Mesenteric fat pad (tissue), 1 donor: ENCODE results near the gene SERAC1. TPM values are rescaled to one million over a fixed set of nuclear protein-coding genes. Genes with fewer than 3 reads are reported as not detected.
"Not testable (repeated sequence)": the region's sequence is repeated elsewhere in the genome, so short reads cannot be mapped to it uniquely, and the experiment has no call there.

ENCODE experiments used
- DNase-seq: peaks from one replicate; pipeline ENCODE4 v3.0.0-alpha.2; 2020; ENCODE audit warnings: low spot score
- total RNA-seq: library from RNA; stranded (reverse); fragmentation: NEBNext Ultra II Directional; extraction: Animal tissue kit (Norgen Biotek cat#: 25700); gene quantifications from one replicate; pipeline ENCODE4 v1.2.1, GENCODE V29; 2021
- donor health status: DM: yes; HTN: yes; CAD: no.

The SERAC1 gene
- total RNA-seq, 1 donor from 2014 or later: 4.9 TPM

DNA sequence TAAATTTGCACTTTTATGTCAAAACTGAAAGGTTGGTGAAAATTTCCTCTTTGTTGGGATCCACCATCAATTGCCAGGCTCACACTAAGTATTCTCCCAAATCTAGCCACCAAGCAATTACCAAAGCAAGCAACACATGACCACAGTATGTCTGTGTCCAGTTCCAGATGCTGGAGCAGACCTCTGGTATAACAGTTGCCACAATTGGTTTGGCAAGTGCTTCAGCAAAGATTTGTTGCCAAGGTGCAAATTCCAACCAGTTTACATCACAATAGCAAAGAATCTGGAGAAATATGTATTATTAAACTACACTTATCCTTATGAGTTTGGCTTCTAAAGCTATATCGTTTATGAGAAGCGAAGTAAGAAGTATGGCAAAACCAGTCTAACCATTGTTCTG lies 6.5 kb upstream of the SERAC1 start:
- DNase-seq: no peak

DNA sequence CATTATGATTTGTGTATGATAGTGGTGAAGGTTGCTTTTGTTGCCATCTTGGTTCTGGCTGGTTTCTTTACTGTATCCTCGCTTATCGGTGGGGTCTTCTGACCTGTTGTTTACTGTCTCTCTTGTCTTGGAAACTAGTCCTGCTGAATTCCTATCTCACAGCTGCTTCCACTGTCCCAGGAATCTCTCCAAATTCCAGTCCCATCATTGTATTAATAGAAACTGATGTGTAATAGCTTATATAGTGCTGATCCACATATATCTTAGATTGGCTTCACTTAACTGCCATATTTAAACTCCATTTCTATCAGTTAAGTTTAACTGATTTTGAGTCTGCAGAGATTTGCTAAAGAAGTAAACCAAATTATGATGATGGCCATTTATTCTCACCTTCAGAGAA lies 6.0 kb upstream of the SERAC1 start:
- no peak for DNase-seq

DNA sequence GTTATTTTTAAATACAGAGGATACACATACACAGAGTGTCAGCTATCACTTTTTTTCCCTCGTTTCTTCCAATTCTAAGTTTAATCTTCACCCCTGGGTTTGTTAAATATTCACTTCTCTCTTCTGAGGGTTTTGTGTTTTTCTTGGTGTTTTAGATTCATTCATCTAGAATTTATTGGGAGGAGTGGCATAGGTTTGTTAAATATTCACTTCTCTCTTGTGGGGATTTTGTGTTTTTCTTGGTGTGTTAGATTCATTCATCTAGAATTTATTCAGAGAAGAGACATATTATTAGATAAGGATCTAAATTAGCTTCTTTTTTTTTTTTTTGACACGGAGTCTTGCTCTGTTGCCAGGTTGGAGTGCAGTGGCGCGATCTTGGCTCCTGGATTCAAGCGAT lies 3.9 kb upstream of the SERAC1 start:
- DNase-seq: no peak

DNA sequence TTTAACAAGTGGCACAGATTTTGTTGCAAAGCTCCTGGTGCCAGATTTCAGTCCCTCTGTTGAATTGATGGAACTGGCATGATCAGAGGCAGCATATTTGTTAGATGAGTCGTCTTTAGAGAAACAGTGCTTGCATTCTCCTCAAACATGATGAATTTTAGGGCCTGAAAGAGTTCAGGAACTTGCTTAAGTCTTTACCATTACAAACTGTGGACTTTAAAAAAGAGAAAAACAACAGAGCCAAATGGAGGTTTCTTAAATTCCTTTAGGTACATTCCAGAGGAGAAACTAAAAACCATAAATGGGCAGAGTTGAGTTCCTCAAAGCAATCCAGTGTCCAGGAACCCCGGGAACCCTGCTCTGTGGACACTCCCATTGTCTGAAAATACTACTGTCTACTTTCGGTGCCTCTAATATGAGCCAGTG lies 2.6 kb upstream of the SERAC1 start:
- no peak for DNase-seq

DNA sequence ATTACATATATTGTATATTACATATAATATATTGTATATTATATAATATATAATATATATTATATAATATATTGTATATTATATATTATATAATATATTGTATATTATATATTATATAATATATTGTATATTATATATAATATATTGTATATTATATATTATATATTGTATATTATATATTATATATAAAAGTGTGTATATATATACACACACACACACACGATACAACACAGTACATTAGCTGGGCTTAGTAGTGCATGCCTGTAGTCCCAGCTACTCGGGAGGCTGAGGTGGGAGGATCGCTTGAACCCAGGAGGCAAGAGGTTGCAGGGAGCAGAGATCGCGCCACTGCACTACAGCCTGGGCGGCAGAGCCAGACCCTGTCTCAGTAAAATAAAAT lies 1.6 kb upstream of the SERAC1 start:
- not testable (repeated sequence) for DNase-seq

DNA sequence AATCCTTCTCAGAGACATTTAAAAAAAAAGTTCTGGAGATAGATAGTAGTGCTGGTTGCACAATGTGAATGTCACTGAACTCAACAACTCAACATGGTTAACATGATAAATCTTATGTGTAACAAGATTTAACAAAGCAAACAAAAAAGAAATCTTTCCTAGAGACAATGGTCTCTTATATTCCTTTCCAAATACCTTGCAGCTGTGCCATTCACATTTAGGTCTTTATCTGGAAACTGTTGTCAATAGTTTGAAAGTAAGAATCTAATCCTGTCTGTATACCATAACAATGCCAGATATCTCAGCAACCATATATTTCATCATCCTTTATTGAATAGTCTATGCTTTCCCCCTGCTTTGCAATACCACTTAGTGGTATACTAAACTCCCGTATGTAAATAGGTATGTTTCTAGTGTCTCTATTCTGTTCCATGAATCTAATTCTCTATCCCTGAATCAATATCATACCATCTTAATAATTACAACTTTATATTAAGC lies 2.1 kb downstream of the SERAC1 start:
- no peak for DNase-seq

DNA sequence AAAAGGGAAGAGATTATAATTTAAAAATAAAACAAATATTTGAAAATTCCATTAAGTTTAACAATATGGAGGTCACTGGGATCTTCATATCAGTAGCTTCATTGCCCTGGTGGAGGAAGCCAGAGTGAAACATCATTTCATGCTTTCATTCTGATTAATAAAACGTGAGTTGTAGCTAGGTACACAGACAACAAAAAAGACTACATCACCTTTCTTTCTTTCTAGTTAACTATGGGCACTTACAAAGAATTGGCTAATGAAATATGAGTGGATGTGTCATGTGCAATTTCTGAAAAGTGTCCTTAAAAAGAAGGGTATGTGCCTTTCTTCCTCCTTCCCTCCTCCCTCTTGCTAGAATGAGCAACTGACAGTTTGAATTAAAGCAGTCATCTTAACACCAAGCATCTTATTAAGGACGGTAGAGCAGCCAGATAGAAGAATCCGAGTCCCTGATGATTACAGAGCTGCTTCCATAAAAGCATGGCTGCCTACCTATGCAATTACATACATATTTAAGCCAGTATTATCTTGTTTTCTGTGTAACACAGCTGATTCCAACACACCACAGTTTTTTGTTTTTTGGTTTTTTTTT lies 3.4 kb downstream of the SERAC1 start:
- DNase-seq: no peak

DNA sequence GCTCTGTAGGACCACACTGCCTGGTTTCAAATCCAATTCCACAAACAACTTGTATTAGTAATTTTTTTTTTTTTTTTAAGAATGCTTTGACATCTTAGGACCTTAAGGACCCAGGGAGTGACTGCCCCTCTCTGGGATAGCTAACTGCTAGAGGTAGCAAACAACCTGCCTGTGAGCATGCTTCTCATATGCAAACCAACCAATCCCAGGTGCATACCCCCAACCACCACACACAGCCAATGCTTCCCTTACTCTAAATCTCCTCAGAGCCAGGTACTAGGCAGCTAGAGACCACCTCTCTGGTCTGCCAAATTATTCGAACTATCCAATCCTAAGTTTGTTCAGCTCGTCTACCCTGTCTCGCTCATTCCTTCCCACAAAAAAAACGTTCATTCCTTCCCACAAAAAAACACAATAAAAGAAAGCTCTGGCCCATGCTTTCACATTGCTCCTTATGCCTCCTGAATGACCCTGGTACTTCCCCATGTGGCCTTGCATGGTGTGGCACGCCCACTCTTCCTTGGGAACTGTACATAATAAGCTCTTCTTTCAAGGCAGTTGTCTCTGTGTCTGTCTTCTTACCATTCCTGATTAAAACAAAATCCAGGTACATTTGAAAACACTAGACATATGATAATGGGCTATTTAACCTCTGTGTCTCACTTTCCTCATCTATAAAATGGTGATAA lies 6.4 kb downstream of the SERAC1 start:
- DNase-seq: no peak

DNA sequence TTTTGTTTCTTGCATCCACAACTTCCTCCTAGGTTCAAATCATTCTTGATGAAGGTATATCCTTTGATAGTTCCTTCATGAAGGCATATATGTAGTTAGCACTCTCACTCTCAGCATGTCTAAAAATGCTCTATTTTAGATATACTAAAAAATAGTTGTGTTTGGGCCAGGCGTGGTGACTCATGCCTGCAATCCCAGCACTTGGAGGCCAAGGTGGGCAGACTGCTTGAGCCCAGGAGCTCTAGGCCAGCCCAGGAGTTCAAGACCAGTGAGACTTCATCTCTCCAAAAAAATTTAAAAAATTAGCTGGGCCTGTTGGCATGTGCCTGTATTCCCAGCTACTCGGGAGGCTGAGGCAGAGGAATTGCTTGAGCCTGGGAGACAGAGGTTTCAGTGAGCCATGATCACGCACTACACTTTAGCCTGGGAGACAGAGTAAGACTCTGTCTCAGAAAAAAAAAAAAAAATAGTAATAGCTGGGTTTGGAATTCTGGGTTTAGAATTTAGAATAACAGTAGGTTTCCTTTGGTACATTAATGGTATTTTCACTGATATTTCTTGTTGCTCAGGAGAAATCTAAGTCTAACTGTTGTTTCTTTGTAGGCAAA lies 7.0 kb downstream of the SERAC1 start:
- no peak for DNase-seq

DNA sequence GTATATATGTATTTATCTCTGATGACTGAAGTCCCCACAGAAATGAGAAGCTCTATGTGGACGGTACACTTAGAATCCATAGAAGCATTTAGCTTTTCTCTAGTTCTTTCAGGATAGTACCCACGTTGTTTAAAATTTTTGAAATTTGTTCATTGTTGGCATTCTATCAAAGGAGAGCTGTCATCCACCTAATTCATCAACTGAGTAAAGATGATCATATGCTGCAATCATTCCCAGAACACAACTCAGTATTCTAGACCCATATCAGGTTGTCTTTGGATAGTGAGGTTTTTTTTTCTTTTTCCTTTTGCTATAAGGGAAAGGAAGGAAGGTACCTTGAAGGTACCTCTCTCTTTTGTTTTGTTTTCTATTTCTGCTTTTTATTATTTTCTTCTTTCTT lies 9.3 kb downstream of the SERAC1 start:
- no peak for DNase-seq

DNA sequence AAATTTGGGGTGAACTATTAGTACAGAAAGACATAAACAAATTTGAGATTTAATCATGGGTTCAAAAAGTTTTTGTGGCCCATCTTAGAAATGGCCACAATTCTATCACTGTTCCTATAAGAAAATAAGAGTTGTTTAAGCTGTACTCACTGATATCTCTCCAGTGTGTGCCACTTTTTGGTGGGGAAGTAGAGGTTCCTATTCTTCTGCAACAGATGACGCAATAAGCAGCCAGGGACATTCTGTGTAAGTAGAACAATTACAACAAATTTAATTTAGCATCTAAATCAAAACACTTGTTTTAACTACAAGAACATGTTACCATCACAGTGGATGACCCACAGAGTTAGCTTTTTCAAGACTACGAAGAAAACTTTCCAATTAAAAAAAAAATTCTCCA lies 9.9 kb downstream of the SERAC1 start:
- no peak for DNase-seq

DNA sequence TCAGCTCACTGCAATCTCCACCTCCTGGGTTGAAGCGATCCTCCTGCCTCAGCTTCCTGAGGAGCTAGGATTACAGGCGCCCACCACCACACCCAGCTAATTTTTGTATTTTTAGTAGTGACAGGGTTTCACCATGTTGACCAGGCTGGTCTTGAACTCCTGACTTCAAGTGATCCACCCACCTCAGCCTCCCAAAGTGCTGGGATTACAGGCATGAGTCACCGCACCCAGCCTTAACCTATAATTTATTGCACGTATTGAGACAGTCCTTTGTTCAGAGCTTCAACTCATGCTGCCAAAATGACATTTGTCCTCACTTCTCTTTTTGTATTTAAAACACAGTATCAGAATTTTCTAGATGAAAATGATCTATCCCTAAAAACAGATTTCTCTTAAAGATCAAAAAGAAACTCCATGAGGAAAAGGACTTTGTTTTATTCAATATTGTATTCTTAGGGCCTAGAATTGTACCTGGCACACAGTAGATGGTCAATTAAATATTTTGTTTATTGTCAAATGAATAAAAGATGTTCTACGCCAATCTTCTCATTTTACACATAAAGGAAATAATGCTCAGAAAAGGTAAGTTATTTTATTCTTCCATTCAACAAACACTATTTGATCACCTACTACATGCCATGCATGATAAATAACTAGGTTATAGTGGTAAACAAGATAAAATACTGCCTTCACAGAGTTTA lies 10.8 kb downstream of the SERAC1 start:
- no peak for DNase-seq

DNA sequence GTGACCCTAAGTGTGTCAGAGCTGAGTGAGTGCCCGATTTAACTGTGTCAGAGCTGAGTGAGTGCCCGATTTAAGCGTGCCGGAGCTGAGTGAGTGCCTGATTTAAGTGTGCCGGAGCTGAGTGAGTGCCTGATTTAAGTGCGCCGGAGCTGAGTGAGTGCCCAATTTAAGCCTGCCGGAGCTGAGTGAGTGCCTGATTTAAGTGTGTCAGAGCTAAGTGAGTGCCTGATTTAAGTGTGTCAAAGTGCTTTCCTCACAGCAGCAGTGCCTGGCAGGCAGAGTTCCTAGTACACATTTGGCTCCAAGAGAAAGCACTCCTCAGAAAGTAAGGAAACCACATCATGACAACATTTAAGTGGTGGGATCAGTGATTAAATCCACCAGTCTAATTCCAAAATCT lies 13.2 kb downstream of the SERAC1 start:
- DNase-seq: no peak

DNA sequence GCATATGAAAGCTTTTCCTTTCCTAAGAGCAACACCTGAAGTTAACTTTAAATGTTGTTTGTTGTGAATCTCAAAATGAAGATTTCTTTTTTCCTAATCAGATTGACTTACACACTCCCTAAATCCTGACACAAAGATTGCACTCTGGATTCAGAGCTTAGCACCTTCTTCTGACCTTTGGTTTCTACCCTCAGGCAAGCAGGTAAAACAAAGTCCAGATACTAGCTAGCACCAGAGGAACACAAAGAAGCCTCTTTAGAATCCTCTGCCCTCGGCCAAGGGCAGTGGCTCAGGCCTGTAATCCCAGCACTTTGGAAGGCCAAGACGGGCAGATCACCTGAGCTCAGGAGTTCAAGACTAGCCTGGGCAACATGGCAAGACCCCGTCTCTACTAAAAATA lies 14.5 kb downstream of the SERAC1 start:
- no peak for DNase-seq

DNA sequence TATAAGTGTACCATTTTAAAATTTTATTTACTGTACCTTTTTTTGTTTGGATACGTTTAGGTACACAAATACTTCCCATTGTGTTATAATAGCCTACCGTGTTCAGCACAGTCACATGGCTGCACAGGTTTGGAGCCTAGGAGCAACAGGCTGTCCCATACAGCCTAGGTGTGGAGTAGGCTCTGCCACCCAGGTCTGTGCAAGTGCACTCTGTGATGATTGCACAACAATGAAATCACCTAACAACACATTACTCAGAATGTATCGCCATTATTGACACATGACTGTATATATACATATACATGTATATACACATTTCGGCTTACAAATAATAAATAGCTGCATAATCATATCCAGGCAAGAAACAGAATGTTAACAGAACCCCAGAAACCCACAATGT lies 15.4 kb downstream of the SERAC1 start:
- DNase-seq: no peak

DNA sequence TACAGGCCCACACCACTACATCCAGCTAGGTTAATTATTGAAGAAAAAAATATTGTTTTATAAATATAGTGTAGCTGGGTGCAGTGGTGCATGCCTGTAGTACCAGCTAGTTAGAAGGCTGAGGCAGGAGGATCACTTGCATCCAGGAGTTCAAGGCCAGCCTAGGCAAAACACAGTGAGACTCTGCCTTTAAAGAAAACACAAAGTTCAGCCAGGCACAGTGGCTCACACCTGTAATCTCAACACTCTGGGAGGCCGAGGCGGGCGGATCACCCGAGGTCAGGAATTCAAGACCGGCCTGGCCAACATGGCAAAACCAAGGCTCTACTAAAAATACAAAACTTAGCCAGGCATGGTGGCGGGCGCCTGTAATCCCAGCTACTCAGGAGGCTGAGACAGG lies 16.0 kb downstream of the SERAC1 start:
- DNase-seq: not testable (repeated sequence)

DNA sequence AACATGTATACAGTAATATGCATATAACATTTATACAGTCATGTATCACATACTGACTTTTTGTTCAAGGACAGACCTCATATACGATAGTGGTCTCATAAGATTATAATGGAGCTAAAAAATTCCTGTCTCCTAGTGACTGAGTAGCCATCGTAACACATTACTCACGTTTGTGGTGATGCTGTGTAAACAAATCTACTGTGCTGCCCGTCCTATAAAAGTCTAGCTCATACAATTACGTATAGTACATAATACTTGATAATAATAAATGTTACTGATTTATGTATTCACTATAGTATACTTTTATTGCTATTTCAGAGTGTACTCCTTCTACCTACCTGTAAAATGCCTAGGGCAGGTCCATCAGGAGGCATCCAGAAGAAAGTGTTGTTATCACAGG lies 17.4 kb downstream of the SERAC1 start:
- DNase-seq: no peak

DNA sequence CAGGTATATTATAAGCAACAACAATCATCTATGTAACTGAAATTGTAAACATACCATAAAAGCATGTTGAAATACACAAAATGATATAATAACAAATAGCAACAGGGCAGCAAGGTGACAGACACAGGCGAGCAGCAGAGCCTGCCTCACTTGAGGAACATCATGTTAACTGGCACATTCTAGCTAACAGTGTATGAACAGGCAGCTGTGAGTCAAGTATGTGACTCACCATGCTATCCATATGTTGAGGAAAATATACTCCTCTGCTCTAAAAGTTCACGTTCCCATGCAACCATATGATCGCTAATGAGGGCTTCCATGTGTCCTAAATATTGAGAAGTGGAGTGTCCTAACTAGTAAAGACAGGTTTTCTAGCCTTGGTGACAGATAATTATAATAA lies 18.4 kb downstream of the SERAC1 start:
- no peak for DNase-seq

DNA sequence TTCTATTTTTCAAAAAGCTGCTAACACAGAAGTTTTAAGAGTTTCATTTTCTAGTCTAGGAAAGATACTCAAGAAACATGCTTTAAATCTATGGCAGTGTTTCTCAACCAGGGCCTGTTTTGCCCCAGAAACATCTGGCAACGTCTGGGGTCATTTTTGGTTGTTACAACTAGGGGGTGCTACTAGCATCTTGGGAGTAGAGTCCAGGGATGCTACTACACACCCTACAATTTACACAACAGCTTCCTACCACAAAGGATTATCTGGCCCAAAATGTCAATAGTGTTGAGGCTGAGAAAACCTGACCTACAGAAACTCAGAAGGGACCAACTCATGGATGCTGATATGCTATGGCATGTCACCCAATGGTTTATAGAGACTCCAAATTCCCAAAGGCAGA lies 24.4 kb downstream of the SERAC1 start:
- no peak for DNase-seq

DNA sequence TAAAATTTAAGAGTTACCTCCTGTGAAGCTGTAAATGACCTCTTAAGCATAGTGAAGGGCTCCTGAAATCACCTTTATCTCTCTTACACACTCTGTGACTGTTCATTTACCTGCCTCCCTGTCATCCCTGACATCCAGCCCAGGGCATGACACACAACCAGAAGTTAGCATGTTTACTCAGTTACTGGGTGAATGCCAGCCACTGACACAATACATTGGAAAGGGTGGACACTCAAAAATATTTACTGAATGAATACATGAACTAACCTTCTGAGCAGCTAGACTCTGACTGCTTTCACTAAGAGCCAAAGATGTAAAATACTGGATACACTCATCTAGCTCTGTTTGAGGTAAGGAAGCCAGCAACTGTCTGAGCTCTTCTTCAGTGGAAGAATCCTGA lies 25.3 kb downstream of the SERAC1 start:
- no peak for DNase-seq

DNA sequence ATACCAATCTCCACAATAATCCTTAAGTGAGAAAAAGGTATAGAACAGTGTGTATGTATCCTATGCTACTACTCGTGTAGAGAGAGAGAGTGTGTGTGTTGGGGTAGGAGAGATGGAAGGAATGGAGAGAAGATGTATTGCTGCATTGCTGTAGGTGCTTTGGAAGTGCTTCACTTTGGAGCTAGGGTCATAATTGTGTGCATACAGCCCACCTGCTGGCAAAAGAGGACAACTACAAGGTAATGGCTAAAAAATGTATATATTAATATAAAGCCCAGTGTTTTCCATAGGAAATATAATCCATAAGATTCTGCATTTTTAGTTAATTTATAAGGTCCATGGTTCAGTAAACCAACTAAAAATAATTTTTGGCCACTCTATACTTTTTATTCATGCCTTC lies 36.1 kb downstream of the SERAC1 start:
- DNase-seq: no peak

DNA sequence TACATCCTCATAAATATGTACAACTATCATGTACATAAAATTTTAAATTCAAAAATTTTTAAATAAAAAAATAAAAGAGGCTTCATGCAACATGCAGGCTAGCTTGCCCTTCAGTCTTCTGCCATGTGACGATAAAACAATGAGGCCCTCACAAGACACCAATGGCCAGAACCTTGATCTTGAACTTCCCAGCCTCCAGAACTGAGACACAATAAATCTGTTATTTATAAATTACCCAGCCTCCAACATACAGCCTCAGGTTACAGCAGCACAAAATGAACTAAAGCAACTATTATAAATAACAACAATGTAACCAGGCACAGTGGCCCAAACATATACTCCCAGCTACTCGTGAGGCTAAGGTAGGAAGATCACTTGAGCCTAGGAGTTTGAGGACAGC lies 42.8 kb downstream of the SERAC1 start:
- no peak for DNase-seq
